ENCODE results near the gene ST8SIA6. TPM values are rescaled to one million over a fixed set of nuclear protein-coding genes. Genes with fewer than 3 reads are reported as not detected.
"Not testable (repeated sequence)": the region's sequence is repeated elsewhere in the genome, so short reads cannot be mapped to it uniquely, and the experiment has no call there.

The ST8SIA6 gene
- total RNA-seq, 1 donor from 2014 or later, result not detected

- no peak overlapping the region for H3K27ac Mint-ChIP-seq
- no peak for DNase-seq
- peaks cover 11% of the 10 kb centered on the region for H3K36me3 Mint-ChIP-seq (ENCODE audit: low read depth)
- peaks cover 7% of the 10 kb centered on the region for H3K9me3 Mint-ChIP-seq
- no peak overlapping the region for H3K4me3 Mint-ChIP-seq
- peaks cover 17% of the 10 kb centered on the region for H3K4me1 Mint-ChIP-seq
- intact Hi-C loops (cut with micrococcal nuclease), result no loop called here
- peaks cover 46% of the 10 kb centered on the region for H3K27me3 Mint-ChIP-seq
Observed at GRCh38 chr10:17450024-17450423, 4.4 kb downstream of the ST8SIA6 start.

DNA sequence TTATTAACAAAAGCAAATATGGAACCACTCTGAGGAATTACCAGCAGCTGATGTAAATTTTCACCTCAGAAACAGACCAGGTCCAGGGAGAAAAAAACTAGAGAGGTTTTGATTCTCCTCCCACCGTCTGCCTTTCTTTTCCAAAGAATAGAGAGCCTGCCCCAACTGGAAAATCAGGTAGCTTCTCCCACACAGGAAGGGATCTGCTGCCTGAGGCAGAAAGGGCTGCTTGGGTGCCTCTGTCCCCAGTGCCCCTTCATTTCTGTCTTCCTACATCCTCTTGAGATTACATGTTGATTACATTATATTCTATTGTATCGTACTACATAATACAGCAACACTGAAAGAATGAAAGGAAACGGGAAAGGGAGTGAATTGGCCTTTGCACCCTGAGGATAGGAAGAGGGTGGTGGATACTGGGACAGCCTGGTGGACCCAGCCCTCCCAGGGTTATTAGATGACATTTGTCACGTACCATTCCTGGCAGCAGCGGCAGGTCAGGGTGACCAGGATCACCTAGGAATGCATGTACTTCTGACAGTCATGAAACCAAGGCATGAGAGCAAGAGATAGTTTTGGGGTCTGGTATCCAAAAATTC, 8.9 kb downstream of the ST8SIA6 start:
- intact Hi-C loops (cut with micrococcal nuclease), result no loop called here
- H3K27ac Mint-ChIP-seq, result no peak overlapping the region
- peaks cover 12% of the 10 kb centered on the region for H3K4me1 Mint-ChIP-seq
- H3K36me3 Mint-ChIP-seq (ENCODE audit: low read depth), result peaks cover 11% of the 10 kb centered on the region
- peaks cover 4% of the 10 kb centered on the region for H3K9me3 Mint-ChIP-seq
- DNase-seq, result no peak
- peaks cover 18% of the 10 kb centered on the region for H3K27me3 Mint-ChIP-seq
- H3K4me3 Mint-ChIP-seq, result no peak overlapping the region

GRCh38 chr10:17444388-17444714, 10.0 kb downstream of the ST8SIA6 start:
- Mint-ChIP-seq H3K4me1 (peaks cover 12% of the 10 kb centered on the region), H3K27ac (peak overlapping the region; percentile 63), H3K36me3 (ENCODE audit: low read depth) (peaks cover 8% of the 10 kb centered on the region), H3K9me3 (no peaks in the 10 kb centered on the region), H3K27me3 (peaks cover 18% of the 10 kb centered on the region), H3K4me3 (peak overlapping the region; percentile 49)
- intact Hi-C loops (cut with micrococcal nuclease), result loop anchor here (1.0 kb wide), 1 partner anchor 9 kb away; no protein-coding TSS in a partner anchor
- DNase-seq, result no peak

DNA sequence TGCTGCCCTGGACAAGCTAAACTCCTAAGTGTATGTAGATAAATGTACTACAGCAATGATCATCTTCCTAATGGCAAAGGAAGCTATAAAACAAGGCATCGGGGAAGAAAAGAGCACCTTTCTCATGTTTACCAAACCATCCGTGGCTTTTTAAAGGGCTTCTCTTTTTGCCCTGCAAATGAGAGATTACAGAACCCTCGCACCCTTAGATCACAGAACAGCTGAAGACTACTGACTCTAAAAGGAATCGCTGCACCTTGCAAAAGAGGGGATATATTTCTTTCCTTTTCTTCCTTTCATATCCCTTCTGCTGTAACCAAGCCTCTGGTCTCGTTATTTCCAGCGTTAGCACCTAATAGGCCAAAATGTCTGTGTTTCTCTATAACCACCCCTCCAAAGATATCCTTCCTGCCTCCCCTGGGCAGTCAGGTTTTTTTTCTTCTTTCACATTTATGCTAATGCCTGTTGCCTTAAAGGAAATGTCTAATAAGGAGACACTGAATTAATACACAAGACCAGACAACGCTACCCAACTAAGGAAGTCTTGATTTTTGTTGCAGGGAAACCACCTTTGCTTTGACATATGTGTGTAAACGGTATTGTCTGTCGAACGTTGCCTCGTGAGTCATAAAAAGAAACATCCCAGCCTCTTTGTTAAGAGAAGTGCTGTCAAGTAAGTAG, 10.5 kb downstream of the ST8SIA6 start:
- peak overlapping the region; percentile 63 for H3K27ac Mint-ChIP-seq
- H3K4me1 Mint-ChIP-seq, result peaks cover 12% of the 10 kb centered on the region
- H3K4me3 Mint-ChIP-seq, result peak overlapping the region; percentile 49
- peak; percentile 74 for DNase-seq
- peaks cover 18% of the 10 kb centered on the region for H3K27me3 Mint-ChIP-seq
- intact Hi-C loops (cut with micrococcal nuclease), result loop anchor here (1.0 kb wide), 1 partner anchor 9 kb away; no protein-coding TSS in a partner anchor
- H3K36me3 Mint-ChIP-seq (ENCODE audit: low read depth), result peaks cover 7% of the 10 kb centered on the region
- H3K9me3 Mint-ChIP-seq, result no peaks in the 10 kb centered on the region

GRCh38 chr10:17438583-17438982, 15.8 kb downstream of the ST8SIA6 start:
- Mint-ChIP-seq H3K4me3 (no peak overlapping the region), H3K27me3 (peaks cover 28% of the 10 kb centered on the region), H3K27ac (no peak overlapping the region), H3K36me3 (ENCODE audit: low read depth) (no peaks in the 10 kb centered on the region), H3K9me3 (peaks cover 6% of the 10 kb centered on the region), H3K4me1 (peaks cover 1% of the 10 kb centered on the region)
- intact Hi-C loops (cut with micrococcal nuclease), result no loop called here
- no peak for DNase-seq

GRCh38 chr10:17436578-17436977, 17.8 kb downstream of the ST8SIA6 start:
- H3K27me3 Mint-ChIP-seq, result peaks cover 33% of the 10 kb centered on the region
- H3K9me3 Mint-ChIP-seq; intact Hi-C loops (cut with micrococcal nuclease); H3K36me3 Mint-ChIP-seq (ENCODE audit: low read depth); DNase-seq; H3K4me3 Mint-ChIP-seq; H3K4me1 Mint-ChIP-seq; H3K27ac Mint-ChIP-seq: not testable (repeated sequence)

DNA sequence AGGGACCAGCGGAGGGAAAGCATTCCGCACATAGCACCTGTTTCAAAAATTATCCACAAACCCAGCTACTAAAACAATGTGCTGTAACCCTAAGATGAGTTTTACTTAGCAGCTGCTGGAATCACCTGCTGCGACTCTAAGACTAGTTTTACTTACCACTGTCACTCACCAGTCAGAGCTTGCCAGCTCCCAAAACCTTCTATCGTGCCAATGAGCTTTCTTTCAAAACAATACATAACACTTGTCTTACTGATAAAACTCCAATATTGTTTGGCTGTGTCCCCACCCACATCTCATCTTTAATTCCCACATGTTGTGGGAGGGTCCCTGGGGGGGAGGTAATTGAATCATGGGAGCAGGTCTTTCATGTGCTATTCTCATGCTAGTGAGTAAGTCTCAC, 18.4 kb downstream of the ST8SIA6 start:
- Mint-ChIP-seq H3K9me3 (peaks cover 6% of the 10 kb centered on the region), H3K27ac (no peak overlapping the region), H3K27me3 (peaks cover 33% of the 10 kb centered on the region), H3K4me1 (peaks cover 4% of the 10 kb centered on the region), H3K4me3 (no peak overlapping the region), H3K36me3 (ENCODE audit: low read depth) (no peaks in the 10 kb centered on the region)
- intact Hi-C loops (cut with micrococcal nuclease), result no loop called here
- DNase-seq, result no peak

DNA sequence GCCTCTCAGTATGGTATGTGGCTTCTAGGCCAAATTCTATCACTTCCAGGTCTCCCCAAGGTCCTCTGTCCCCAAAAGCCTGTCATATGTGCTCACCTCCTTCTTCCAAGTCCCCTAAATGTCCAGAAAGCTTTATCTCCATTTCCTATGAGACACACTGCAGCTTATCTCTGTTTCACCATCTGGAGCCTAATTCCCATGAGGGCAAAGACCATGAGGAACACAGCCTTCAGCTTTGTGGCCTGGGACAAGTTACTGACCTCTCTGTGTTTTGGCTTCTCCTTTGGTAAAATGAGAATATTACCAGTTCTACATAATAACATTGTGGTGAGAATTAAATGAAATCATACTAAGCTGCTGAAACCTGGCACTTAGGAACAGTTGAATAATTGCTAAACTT, 19.2 kb downstream of the ST8SIA6 start:
- DNase-seq, result no peak
- intact Hi-C loops (cut with micrococcal nuclease), result no loop called here
- Mint-ChIP-seq H3K4me1 (peaks cover 11% of the 10 kb centered on the region), H3K27me3 (peaks cover 30% of the 10 kb centered on the region), H3K36me3 (ENCODE audit: low read depth) (no peaks in the 10 kb centered on the region), H3K9me3 (peaks cover 6% of the 10 kb centered on the region), H3K27ac (no peak overlapping the region), H3K4me3 (no peak overlapping the region)

- Mint-ChIP-seq H3K36me3 (ENCODE audit: low read depth) (no peaks in the 10 kb centered on the region), H3K4me3 (no peak overlapping the region), H3K9me3 (peaks cover 6% of the 10 kb centered on the region), H3K27me3 (peaks cover 24% of the 10 kb centered on the region), H3K4me1 (peaks cover 34% of the 10 kb centered on the region), H3K27ac (no peak overlapping the region)
- no peak for DNase-seq
- intact Hi-C loops (cut with micrococcal nuclease), result loop anchor here (5.0 kb wide), 2 partner anchors 590 to 605 kb away; no protein-coding TSS in a partner anchor
Observed at GRCh38 chr10:17432723-17433122, 21.7 kb downstream of the ST8SIA6 start.

- Mint-ChIP-seq H3K4me1 (peaks cover 42% of the 10 kb centered on the region), H3K27me3 (peaks cover 21% of the 10 kb centered on the region), H3K36me3 (ENCODE audit: low read depth) (no peaks in the 10 kb centered on the region), H3K27ac (no peak overlapping the region), H3K9me3 (peaks cover 3% of the 10 kb centered on the region), H3K4me3 (no peak overlapping the region)
- intact Hi-C loops (cut with micrococcal nuclease), result loop anchor here (5.0 kb wide), 2 partner anchors 590 to 605 kb away; no protein-coding TSS in a partner anchor
- no peak for DNase-seq
Observed at GRCh38 chr10:17431871-17432311, 22.5 kb downstream of the ST8SIA6 start.

- peak; percentile 87 for DNase-seq
- intact Hi-C loops (cut with micrococcal nuclease), result loop anchor here (1.0 to 5.0 kb wide), 3 partner anchors 22 to 604 kb away; no protein-coding TSS in a partner anchor
- H3K4me3 Mint-ChIP-seq, result no peak overlapping the region
- H3K36me3 Mint-ChIP-seq (ENCODE audit: low read depth), result no peaks in the 10 kb centered on the region
- no peak overlapping the region for H3K27ac Mint-ChIP-seq
- peaks cover 18% of the 10 kb centered on the region for H3K27me3 Mint-ChIP-seq
- peaks cover 51% of the 10 kb centered on the region for H3K4me1 Mint-ChIP-seq
- H3K9me3 Mint-ChIP-seq, result no peaks in the 10 kb centered on the region
Observed at GRCh38 chr10:17430647-17431355, 23.6 kb downstream of the ST8SIA6 start.

GRCh38 chr10:17429490-17429889, 24.9 kb downstream of the ST8SIA6 start:
- Mint-ChIP-seq H3K4me1 (peaks cover 59% of the 10 kb centered on the region), H3K4me3 (peak overlapping the region; percentile 78), H3K9me3 (no peaks in the 10 kb centered on the region), H3K36me3 (ENCODE audit: low read depth) (no peaks in the 10 kb centered on the region), H3K27me3 (peaks cover 15% of the 10 kb centered on the region), H3K27ac (peak overlapping the region; percentile 51)
- no peak for DNase-seq
- intact Hi-C loops (cut with micrococcal nuclease), result loop anchor here (5.0 to 10.0 kb wide), 3 partner anchors 137 to 612 kb away; partner anchors contain the start of gene RSU1

DNA sequence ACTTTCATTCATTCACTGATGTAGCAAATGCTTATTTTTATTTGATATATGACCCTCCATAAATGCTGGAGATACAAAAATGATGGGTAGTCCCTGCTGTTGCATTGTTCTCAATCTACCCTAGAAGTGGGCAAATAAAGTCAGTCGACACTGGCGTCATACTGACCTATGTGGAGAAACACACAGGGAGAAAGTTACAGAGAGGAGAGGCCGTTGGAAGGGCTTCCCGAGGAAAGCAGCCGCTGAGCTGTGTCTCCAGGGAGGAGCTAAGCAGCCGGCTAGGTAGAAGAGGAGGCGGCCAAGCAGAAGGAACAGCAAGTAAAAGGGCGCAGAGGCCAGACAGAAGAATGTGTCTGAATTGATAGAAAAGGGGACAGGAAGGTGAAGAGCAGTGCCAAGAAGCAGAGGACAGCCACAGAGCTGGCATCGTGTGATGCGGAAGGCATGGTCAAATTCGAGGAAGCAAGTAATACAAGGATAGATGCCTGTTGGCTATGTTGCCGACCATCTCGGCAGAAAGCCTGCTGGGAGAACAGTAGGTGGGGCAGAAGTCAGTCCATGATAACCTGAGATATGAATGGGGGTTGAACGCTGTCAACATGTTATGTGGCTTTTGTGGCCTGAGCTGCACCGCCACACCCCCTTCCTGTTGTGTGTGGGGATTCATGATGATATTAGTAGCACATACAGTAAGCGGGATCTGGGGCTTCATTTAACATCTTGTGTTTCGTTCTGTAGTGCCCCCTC, 25.9 kb downstream of the ST8SIA6 start:
- no peaks in the 10 kb centered on the region for H3K9me3 Mint-ChIP-seq
- peaks cover 67% of the 10 kb centered on the region for H3K4me1 Mint-ChIP-seq
- peaks cover 8% of the 10 kb centered on the region for H3K27me3 Mint-ChIP-seq
- peak overlapping the region; percentile 78 for H3K4me3 Mint-ChIP-seq
- intact Hi-C loops (cut with micrococcal nuclease), result loop anchor here (5.0 to 10.0 kb wide), 3 partner anchors 136 to 611 kb away; partner anchors contain the start of gene RSU1
- DNase-seq, result peak; percentile 93
- no peaks in the 10 kb centered on the region for H3K36me3 Mint-ChIP-seq (ENCODE audit: low read depth)
- peak overlapping the region; percentile 79 for H3K27ac Mint-ChIP-seq
